Progenitor cell of endocrine pancreas (in vitro differentiated cells): Measurements from ENCODE around the gene LMAN1L. TPM values are rescaled to one million over a fixed set of nuclear protein-coding genes. Genes with fewer than 3 reads are reported as not detected.

Experiments
- DNase-seq: peaks from one replicate; pipeline ENCODE4 v3.0.0; 2021; ENCODE audit warnings: low spot score; ENCODE audit not compliant: unreplicated experiment
- H3K27ac Mint-ChIP-seq: 2 replicates; pipeline ENCODE4 v1.8.0; 2021; ENCODE audit warnings: mild to moderate bottlenecking, moderate library complexity, mixed read lengths
- H3K27me3 Mint-ChIP-seq: 2 replicates; pipeline ENCODE4 v1.8.0; 2021; ENCODE audit warnings: mixed read lengths
- H3K36me3 Mint-ChIP-seq: 2 replicates; pipeline ENCODE4 v1.8.0; 2022; ENCODE audit warnings: mixed read lengths; ENCODE audit not compliant: insufficient read depth
- H3K4me1 Mint-ChIP-seq: 2 replicates; pipeline ENCODE4 v1.8.0; 2021; ENCODE audit warnings: low read depth, mixed read lengths
- H3K4me3 Mint-ChIP-seq: 2 replicates; pipeline ENCODE4 v1.8.0; 2021; ENCODE audit warnings: low read depth, mild to moderate bottlenecking, moderate library complexity, mixed read lengths
- H3K9me3 Mint-ChIP-seq: 2 replicates; pipeline ENCODE4 v1.8.0; 2021; ENCODE audit warnings: low read depth, mixed read lengths
- total RNA-seq: library from RNA; stranded (reverse); gene quantifications from 2 replicates; pipeline ENCODE4 v1.2.1, GENCODE V29; 2021
- TF ChIP-seq, protein P1 (sequence below): fragments of 200-600 bp; sonication (generic); IDR thresholded peaks from one replicate; pipeline ENCODE4 v1.5.0; 2021; ENCODE audit warnings: antibody characterized with exemption, mild to moderate bottlenecking; ENCODE audit not compliant: unreplicated experiment

Gene LMAN1L
- total RNA-seq, 1 donor from 2014 or later: not detected

DNA sequence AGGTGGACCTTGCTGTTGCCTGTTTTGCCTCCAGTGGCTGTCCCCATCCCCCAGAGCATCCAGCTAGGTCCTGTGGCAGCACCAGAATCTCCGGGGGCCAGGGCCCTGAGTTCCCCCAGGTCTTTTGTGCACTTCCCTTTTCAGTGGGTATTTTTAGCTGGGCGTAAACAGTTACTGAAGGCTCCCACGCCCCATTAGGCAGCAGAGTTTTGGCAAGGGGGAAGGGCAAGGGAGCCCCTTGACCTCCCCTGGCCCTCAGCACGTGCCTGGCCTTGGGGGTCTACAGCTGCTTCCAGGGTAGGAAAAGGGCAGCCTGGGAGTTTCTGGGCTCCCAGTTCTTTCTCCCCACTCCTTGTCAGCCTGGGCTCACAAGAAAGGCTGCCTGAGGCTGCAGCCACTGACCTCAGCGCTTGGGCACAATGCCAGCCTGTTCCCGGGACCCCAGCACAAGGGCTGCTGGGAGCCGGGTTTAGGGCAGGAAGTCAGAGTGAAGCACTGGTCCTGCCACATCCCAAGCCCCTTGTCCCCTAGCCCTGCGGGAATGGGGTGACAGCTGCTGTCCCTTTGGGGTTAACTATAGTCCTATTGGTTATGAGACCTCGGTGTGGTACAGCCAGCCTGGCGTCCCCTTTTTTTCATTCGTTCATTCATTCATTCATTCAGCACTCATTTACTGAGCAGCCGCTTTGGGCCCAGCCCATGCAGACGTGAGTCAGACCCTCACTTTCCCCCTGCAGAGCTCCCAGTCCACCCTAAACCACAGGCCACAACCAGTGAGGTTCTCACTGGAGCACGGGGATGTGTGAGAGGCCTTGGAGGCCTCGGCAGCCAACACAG lies 22.3 kb upstream of the LMAN1L start:
- H3K27ac Mint-ChIP-seq: no peak overlapping the region
- H3K4me1 Mint-ChIP-seq: peaks cover 14% of the 10 kb centered on the region
- no peak overlapping the region for H3K4me3 Mint-ChIP-seq
- no peaks in the 10 kb centered on the region for H3K9me3 Mint-ChIP-seq
- H3K27me3 Mint-ChIP-seq: no peaks in the 10 kb centered on the region
- H3K36me3 Mint-ChIP-seq: no peaks in the 10 kb centered on the region
- no peak for DNase-seq
- TF ChIP-seq, protein P1, sequence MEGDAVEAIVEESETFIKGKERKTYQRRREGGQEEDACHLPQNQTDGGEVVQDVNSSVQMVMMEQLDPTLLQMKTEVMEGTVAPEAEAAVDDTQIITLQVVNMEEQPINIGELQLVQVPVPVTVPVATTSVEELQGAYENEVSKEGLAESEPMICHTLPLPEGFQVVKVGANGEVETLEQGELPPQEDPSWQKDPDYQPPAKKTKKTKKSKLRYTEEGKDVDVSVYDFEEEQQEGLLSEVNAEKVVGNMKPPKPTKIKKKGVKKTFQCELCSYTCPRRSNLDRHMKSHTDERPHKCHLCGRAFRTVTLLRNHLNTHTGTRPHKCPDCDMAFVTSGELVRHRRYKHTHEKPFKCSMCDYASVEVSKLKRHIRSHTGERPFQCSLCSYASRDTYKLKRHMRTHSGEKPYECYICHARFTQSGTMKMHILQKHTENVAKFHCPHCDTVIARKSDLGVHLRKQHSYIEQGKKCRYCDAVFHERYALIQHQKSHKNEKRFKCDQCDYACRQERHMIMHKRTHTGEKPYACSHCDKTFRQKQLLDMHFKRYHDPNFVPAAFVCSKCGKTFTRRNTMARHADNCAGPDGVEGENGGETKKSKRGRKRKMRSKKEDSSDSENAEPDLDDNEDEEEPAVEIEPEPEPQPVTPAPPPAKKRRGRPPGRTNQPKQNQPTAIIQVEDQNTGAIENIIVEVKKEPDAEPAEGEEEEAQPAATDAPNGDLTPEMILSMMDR: no peak

DNA sequence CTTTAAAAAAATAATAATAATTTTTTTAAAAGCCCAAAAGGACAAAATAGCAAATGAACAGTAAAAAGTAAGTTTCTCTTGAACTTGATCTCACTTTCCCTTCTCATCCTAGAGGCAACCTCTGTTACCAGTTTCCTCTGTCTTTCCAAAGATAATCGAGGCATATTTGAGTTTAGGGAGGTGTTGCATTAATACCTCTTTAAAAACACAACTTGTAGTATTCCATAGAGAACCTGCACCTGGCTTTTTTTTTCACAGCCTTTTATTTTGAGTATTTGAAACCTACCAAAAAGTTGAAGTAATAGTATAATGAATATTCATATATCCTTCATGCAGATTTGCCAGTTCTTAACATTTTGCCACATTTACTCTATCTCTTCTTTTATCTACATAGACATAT lies 21.6 kb upstream of the LMAN1L start:
- Mint-ChIP-seq H3K9me3 (no peaks in the 10 kb centered on the region), H3K4me1 (peaks cover 14% of the 10 kb centered on the region), H3K27me3 (no peaks in the 10 kb centered on the region), H3K4me3 (no peak overlapping the region), H3K36me3 (no peaks in the 10 kb centered on the region), H3K27ac (no peak overlapping the region)
- DNase-seq: no peak
- TF ChIP-seq, protein P1: no peak

DNA sequence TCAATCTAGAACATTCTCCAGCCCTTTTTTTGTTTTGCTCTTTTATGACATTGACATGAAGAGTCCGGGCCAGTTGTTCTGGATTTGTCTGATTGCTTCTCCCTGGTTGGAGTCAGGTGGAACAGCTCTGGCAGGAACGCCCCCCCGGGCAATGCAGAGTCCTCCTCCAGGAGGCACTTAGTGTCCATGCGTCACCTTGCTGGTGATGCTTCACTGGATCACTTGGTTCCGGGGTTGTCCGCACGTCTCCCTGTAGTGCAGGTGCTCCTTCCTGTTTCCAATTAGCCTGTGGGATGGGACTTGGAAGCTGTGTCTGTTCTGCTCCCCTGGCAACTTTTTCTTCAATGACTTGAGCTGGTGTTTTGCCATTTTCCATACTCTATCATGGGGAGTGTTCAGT lies 21.0 kb upstream of the LMAN1L start:
- Mint-ChIP-seq H3K4me3 (no peak overlapping the region), H3K27ac (no peak overlapping the region), H3K36me3 (no peaks in the 10 kb centered on the region), H3K9me3 (no peaks in the 10 kb centered on the region), H3K27me3 (no peaks in the 10 kb centered on the region), H3K4me1 (peaks cover 14% of the 10 kb centered on the region)
- no peak for DNase-seq
- TF ChIP-seq, protein P1: no peak

DNA sequence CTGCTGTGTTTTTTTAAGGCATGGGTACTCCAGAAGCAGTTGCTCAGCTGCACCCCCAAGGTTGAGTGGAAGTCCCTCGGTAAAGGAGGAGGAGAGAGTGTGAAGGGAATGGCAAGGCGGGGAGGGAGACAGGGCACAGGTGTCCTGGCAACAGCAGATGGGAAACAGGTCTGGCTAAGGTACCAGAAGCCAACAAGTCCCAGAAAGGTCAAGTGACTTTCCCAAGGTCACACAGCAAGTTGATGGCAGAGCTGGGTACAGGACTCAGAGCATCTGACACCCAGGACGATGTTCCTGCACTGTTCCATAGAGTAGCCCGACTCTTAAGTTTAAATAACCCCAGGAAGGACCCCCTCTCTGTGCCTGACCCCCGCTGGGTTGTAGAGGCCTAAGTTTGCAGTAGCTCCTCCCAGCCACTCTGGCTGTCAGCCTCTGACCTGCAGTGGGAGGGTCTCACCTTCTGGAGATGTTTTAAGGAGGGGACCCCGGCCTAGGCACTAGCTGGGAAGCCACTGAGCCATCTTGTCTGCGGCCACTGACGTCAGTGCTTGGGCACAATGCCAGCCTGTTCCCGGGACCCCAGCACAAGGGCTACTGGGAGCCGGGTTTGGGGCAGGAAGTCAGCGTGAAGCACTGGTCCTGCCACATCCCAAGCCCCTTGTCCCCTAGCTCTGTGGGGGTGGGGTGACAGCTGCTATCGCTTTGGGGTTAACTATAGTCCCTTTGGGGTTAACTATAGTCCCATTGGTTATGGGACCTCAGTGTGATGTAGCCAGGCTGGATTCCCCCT lies 20.2 kb upstream of the LMAN1L start:
- H3K4me3 Mint-ChIP-seq: no peak overlapping the region
- no peaks in the 10 kb centered on the region for H3K36me3 Mint-ChIP-seq

More for the DNA sequence above, 20.2 kb upstream of the LMAN1L start:
- H3K27me3 Mint-ChIP-seq: no peaks in the 10 kb centered on the region
- H3K4me1 Mint-ChIP-seq: peaks cover 14% of the 10 kb centered on the region
- no peak for DNase-seq
- H3K9me3 Mint-ChIP-seq: no peaks in the 10 kb centered on the region
- no peak overlapping the region for H3K27ac Mint-ChIP-seq
- TF ChIP-seq, protein P1: no peak
